Gastroesophageal sphincter (tissue), 4 donors: Measurements from ENCODE around the gene CDPF1. TPM values are rescaled to one million over a fixed set of nuclear protein-coding genes. Genes with fewer than 3 reads are reported as not detected.

Experiments
- ATAC-seq: fragments of 150-250 bp; one replicate; pipeline ENCODE4 v1.9.1; 2016; ENCODE audit warnings: mild to moderate bottlenecking, moderate library complexity
- H3K27ac ChIP-seq, 4 donors: fragments of 200-600 bp; sonication (generic) in 3 of 4; 1 replicate in 3 of 4; 2 replicates in 1 of 4; pipeline ENCODE4 v1.5.1; 2016 to 2019
- H3K27me3 ChIP-seq: fragments of 200-600 bp; sonication (generic); one replicate; pipeline ENCODE4 v1.5.1; 2019
- H3K36me3 ChIP-seq, 2 donors: fragments of 200-600 bp; sonication (generic); one replicate each; pipeline ENCODE4 v1.5.1; 2019; ENCODE audit warnings: control low read depth in 1 of 2
- H3K4me1 ChIP-seq, 3 donors: fragments of 200-600 bp; sonication (generic); 1 replicate in 2 of 3; 2 replicates in 1 of 3; pipeline ENCODE4 v1.5.1; 2016 to 2019; ENCODE audit warnings: control low read depth in 2 of 3
- H3K4me3 ChIP-seq, 2 donors: fragments of 200-600 bp; sonication (generic); one replicate each; pipeline ENCODE4 v1.5.1; 2019; ENCODE audit warnings: mild to moderate bottlenecking in 1 of 2, moderate library complexity in 1 of 2
- H3K9me3 ChIP-seq, 3 donors: fragments of 200-600 bp; sonication (generic); one replicate each; pipeline ENCODE4 v1.5.1; 2017 to 2019; ENCODE audit warnings: control low read depth in 2 of 3
- EP300 ChIP-seq: sonication (generic); formaldehyde crosslinking; IDR thresholded peaks from one replicate; pipeline ENCODE4 v1.6.1; 2017; ENCODE audit warnings: antibody characterized with exemption, mild to moderate bottlenecking
- POLR2A ChIP-seq, 2 donors: fragments of 450-650 bp; IDR thresholded peaks; one replicate each; pipeline ENCODE4 v1.6.1; 2017; ENCODE audit warnings: antibody characterized with exemption in 2 of 2, mild to moderate bottlenecking in 2 of 2, moderate library complexity in 1 of 2
- POLR2AphosphoS5 ChIP-seq: sonication (generic); formaldehyde crosslinking; IDR thresholded peaks from one replicate; pipeline ENCODE4 v1.6.1; 2017; ENCODE audit warnings: antibody characterized with exemption
- WGBS, 2 donors: methylation state at CpG; one replicate each; pipeline ENCODE4 v1.1.5; 2018; ENCODE audit warnings: low coverage in 1 of 2; 5-methylcytosine and 5-hydroxymethylcytosine counted together
- total RNA-seq, 4 donors: library from RNA; depleted of rRNA; stranded (reverse); fragments of >200 nt; gene quantifications; one replicate each; pipeline ENCODE4 v1.1.0, GENCODE V29; 2016
- TF ChIP-seq, protein P1 (sequence below), 4 experiments: fragments of 200-600 bp in 2 of 4; fragments of 450-650 bp in 2 of 4; sonication (generic) in 1 of 4; IDR thresholded peaks; one replicate each; pipeline ENCODE4 v1.5.1; 2017 to 2019; ENCODE audit warnings: antibody characterized with exemption in 4 of 4, mild to moderate bottlenecking in 2 of 4, moderate library complexity in 2 of 4

CDPF1 gene
- total RNA-seq, 4 donors from 2014 or later = 14.9 to 27.1 (median 18.7) TPM

DNA sequence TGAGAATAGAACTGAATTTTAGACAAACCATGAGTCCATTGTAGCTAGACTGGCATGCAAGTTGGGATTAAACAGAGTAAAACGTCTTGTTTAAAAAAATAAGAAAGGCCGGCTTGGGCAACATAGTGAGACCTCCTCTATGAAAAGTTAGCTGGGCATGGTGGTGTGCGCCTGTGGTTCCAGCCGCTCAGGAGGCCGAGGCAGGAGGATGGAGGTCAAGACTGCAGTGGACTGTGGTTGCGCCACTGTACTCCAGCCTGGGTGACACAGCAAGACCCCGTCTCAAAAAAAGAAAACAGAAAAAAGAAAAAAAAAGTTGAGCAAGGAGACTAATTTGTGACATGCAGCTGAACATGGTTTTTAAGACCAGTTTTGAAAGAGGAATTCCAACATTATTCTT lies 23.5 kb downstream of the CDPF1 start:
- no peak for ATAC-seq
- WGBS, 2 donors = 93 to 94% methylated on average over 5 to 7 of the region's 7 CpGs
- no peak overlapping the region for H3K27ac ChIP-seq
- H3K36me3 ChIP-seq = peaks cover 0 to 61% of the 10 kb centered on the region in 2 donors
- no peak overlapping the region for H3K4me3 ChIP-seq
- H3K4me1 ChIP-seq = no peaks in the 10 kb centered on the region
- no peaks in the 10 kb centered on the region for H3K27me3 ChIP-seq
- H3K9me3 ChIP-seq = no peaks in the 10 kb centered on the region
- TF ChIP-seq POLR2AphosphoS5 (no peak), EP300 (no peak), POLR2A (IDR thresholded peaks at IDR 0.05) (no peak)
- TF ChIP-seq, protein P1, sequence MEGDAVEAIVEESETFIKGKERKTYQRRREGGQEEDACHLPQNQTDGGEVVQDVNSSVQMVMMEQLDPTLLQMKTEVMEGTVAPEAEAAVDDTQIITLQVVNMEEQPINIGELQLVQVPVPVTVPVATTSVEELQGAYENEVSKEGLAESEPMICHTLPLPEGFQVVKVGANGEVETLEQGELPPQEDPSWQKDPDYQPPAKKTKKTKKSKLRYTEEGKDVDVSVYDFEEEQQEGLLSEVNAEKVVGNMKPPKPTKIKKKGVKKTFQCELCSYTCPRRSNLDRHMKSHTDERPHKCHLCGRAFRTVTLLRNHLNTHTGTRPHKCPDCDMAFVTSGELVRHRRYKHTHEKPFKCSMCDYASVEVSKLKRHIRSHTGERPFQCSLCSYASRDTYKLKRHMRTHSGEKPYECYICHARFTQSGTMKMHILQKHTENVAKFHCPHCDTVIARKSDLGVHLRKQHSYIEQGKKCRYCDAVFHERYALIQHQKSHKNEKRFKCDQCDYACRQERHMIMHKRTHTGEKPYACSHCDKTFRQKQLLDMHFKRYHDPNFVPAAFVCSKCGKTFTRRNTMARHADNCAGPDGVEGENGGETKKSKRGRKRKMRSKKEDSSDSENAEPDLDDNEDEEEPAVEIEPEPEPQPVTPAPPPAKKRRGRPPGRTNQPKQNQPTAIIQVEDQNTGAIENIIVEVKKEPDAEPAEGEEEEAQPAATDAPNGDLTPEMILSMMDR (IDR thresholded peaks at IDR 0.05) = no peak

DNA sequence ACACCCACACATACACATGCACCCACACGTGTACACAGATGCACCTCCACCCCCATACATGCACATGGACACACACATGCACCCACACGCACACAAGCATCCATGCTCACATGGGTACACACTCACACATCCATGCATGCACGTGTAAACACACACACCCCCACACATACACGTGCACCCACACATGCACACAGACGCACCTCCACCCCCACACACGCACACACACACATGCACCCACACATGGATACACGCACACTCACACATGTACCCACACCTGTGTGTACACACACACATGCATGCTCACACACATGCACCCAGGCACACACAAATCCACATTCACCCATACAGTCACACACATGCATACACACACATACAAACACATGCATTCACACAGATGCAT lies 24.5 kb downstream of the CDPF1 start:
- Histone ChIP-seq H3K4me3 (no peak overlapping the region), H3K4me1 (no peaks in the 10 kb centered on the region), H3K36me3 (peaks cover 0 to 68% of the 10 kb centered on the region in 2 donors), H3K27ac (no peak overlapping the region), H3K27me3 (no peaks in the 10 kb centered on the region), H3K9me3 (no peaks in the 10 kb centered on the region)
- ATAC-seq = no peak
- 86 to 100% methylated on average over 2 of the region's 7 CpGs for WGBS, 2 donors
- TF ChIP-seq, protein P1 (IDR thresholded peaks at IDR 0.05) = no peak
- TF ChIP-seq EP300 = no peak
- no peak for TF ChIP-seq POLR2A (IDR thresholded peaks at IDR 0.05)
- no peak for TF ChIP-seq POLR2AphosphoS5

DNA sequence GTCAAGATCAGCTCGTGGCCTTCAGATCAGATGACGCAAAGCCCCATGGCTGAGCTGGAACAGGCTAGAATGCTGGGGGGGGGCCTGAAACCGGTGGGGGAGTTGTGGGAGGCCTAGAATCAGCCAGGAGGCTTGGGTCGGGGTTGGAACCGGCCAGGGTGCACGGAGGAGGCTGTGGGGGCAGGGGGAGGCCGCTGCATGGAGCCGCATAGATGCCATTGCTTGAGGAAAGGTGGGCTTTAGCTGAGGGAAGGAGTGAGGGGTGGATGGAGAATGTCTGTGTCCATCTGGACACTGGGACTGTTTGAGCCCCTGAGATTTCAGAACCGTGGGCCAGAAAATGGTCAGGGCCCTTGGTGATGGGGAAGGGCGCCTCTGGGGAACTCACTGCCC lies 25.2 kb downstream of the CDPF1 start:
- Histone ChIP-seq H3K4me3 (no peak overlapping the region), H3K36me3 (peaks cover 0 to 76% of the 10 kb centered on the region in 2 donors), H3K27me3 (no peaks in the 10 kb centered on the region), H3K9me3 (no peaks in the 10 kb centered on the region), H3K4me1 (no peaks in the 10 kb centered on the region), H3K27ac (no peak overlapping the region)
- WGBS, 2 donors = 79 to 96% methylated on average over 4 to 7 of the region's 10 CpGs
- no peak for TF ChIP-seq POLR2AphosphoS5
- TF ChIP-seq EP300 = no peak
- TF ChIP-seq, protein P1 (IDR thresholded peaks at IDR 0.05) = no peak
- TF ChIP-seq POLR2A (IDR thresholded peaks at IDR 0.05) = no peak
- no peak for ATAC-seq

DNA sequence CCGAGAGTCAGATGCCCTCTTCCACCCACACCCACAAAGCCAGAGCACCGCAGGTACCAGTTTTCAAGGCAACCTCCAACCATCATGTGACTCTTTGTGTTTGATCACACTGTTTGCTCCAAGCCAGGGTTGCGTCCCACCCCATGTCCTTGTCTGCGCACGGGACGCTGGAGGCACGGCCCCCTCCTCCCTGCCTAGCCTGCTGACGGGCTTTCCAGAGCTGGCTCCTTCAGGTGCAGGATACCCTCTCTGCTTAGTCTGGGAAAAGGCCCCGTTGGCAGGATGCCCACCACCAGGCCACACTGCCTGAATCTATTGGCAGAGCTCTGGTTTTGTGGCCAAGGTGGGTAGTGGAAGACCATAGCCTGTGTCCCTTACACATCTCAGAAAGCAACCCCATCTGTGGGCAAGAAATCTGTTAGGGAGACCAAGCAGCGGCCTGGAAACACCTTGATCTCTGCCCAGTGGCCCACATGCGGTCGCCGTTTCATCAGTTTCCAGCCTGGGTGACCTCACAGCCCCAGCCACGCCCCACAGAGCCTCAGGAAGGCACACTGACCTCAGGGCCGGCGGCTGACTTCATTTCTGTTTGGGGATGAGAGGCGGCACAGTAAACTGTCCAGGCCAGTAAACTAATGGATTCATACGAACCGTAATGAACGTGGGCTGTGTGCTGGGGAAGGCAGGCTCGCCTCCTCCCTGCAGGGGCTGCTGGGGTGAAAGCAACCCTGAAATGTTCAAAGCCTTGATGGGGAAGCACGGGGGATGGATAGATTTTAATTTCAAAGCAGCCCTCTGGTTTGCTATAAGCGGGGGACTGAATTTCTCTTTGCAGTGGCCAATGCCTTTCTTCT lies 25.8 kb downstream of the CDPF1 start:
- ATAC-seq = no peak
- H3K27ac ChIP-seq = no peak overlapping the region
- H3K27me3 ChIP-seq = no peaks in the 10 kb centered on the region
- peaks cover 0 to 82% of the 10 kb centered on the region in 2 donors for H3K36me3 ChIP-seq
- no peaks in the 10 kb centered on the region for H3K4me1 ChIP-seq
- TF ChIP-seq, protein P1 (IDR thresholded peaks at IDR 0.05) = no peak
- no peak for TF ChIP-seq EP300
- TF ChIP-seq POLR2A (IDR thresholded peaks at IDR 0.05) = no peak
- no peak for TF ChIP-seq POLR2AphosphoS5
- no peak overlapping the region for H3K4me3 ChIP-seq
- H3K9me3 ChIP-seq = no peaks in the 10 kb centered on the region
- WGBS, 2 donors = 85 to 97% methylated on average over 5 to 16 of the region's 23 CpGs

DNA sequence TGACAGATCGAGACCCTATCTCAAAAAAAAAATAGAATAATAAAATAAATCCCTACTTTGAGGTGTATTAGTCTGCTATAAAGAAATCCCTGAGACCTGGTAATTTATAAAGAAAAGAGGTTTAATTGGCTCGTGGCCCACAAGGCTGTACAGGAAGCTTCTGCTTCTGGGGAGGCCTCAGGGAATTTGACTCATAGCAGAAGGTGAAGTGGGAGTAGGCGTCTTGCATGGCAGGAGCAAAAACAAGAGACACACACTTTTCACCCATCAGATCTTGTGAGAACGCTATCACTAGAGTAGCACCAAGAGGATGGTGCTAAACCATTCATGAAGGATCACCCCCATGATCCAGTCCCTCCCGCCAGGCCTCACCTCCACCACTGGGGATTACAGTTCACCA lies 29.2 kb downstream of the CDPF1 start:
- Histone ChIP-seq H3K9me3 (no peaks in the 10 kb centered on the region), H3K27me3 (no peaks in the 10 kb centered on the region), H3K4me1 (no peaks in the 10 kb centered on the region), H3K27ac (no peak overlapping the region), H3K36me3 (peaks cover 0 to 95% of the 10 kb centered on the region in 2 donors), H3K4me3 (no peak overlapping the region)
- no peak for ATAC-seq
- 89 to 100% methylated on average over 2 to 3 of the region's 5 CpGs for WGBS, 2 donors
- TF ChIP-seq EP300 = no peak
- TF ChIP-seq POLR2A (IDR thresholded peaks at IDR 0.05) = no peak
- no peak for TF ChIP-seq POLR2AphosphoS5
